C4-2B (cell line): Measurements from ENCODE around the gene GPR3.

ENCODE experiments used
- CTCF ChIP-seq: fragments of 450-650 bp; conservative IDR thresholded peaks from 2 replicates; pipeline ENCODE4 v1.5.1; 2017; ENCODE audit warnings: mild to moderate bottlenecking
- ZFX ChIP-seq: fragments of 450-650 bp; IDR thresholded peaks from 2 replicates; pipeline ENCODE4 v1.6.1; 2017

GRCh38 chr1:27414091-27414490, 21.7 kb downstream of the GPR3 start:
- TF ChIP-seq CTCF = no peak
- TF ChIP-seq ZFX = no peak
